ENCODE results near the gene THPO. TPM values are rescaled to one million over a fixed set of nuclear protein-coding genes. Genes with fewer than 3 reads are reported as not detected.

THPO gene
- total and polyA plus RNA-seq, 10 of the 15 experiments (the other 5 are each of a cell fraction or from before 2014, with no cell fraction given) = not detected

DNA sequence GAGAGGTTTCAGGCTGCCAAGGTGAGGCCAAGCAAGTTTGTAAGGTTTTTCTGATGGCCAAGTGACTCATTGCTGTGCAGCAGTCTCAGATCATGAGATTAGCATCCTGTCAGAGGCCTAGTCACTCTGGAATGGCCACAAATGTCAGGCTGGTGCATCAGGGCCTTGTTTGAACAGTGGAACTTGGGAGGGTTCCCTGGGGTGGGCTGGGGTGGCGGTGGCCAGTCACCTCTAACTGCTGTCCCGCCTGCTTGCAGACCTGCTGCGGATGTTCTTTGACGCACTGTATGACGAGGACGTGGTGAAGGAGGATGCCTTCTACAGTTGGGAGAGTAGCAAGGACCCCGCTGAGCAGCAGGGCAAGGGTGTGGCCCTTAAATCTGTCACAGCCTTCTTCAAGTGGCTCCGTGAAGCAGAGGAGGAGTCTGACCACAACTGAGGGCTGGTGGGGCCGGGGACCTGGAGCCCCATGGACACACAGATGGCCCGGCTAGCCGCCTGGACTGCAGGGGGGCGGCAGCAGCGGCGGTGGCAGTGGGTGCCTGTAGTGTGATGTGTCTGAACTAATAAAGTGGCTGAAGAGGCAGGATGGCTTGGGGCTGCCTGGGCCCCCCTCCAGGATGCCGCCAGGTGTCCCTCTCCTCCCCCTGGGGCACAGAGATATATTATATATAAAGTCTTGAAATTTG lies 43.4 kb downstream of the THPO start:
- Histone ChIP-seq H3K9me3 (replicated peaks; ENCODE audit: control insufficient read depth, insufficient read depth, low read length) (no peaks in the 10 kb centered on the region), H4K20me1 (ENCODE audit: control insufficient read depth, insufficient read depth) (peaks cover 2% of the 10 kb centered on the region), H3K4me3 (no peak overlapping the region), H3K27ac (ENCODE audit: control insufficient read depth, insufficient read depth) (no peak overlapping the region), H3K4me1 (ENCODE audit: control insufficient read depth, insufficient read depth, low read length) (peaks cover 8% of the 10 kb centered on the region), H3K36me3 (ENCODE audit: control insufficient read depth in 2 of 2, insufficient read depth in 2 of 2, low read length in 1 of 2) (peaks cover 27 to 34% of the 10 kb centered on the region in 2 experiments), H3K27me3 (replicated peaks in 1 of 2; ENCODE audit: control insufficient read depth in 2 of 2, insufficient read depth in 2 of 2, low read length in 1 of 2) (no peaks in the 10 kb centered on the region), H3K79me2 (ENCODE audit: control insufficient read depth, insufficient read depth, low read length) (no peaks in the 10 kb centered on the region), H2AFZ (ENCODE audit: control insufficient read depth, low read depth, low read length) (no peak overlapping the region), H3K9ac (ENCODE audit: control insufficient read depth, insufficient read depth, low read length) (no peak overlapping the region), H3K4me2 (ENCODE audit: control insufficient read depth, insufficient read depth) (no peak overlapping the region)
- in situ Hi-C loops (cut with MboI) = no loop called here
- ChIA-PET RAD21 (ENCODE audit: unreplicated experiment) (interaction anchor here (0.6 kb wide), 1 partner anchor 439 kb away, joined by 7 read pairs; no protein-coding TSS in a partner anchor), POLR2A (interaction anchor here (0.5 kb wide), 1 partner anchor 28 kb away, joined by 3 read pairs; no protein-coding TSS in a partner anchor), CTCF (no interaction called here), SMC1A (ENCODE audit: uncharacterized antibody, unreplicated experiment) (no interaction called here)
- DNase-seq (ENCODE audit: low read depth, low spot score) (no peak), FAIRE-seq (no peak), ATAC-seq (no peak)
- TF ChIP-seq POLR2A (IDR thresholded peaks at IDR 0.05; ENCODE audit: low read depth, low read length) = peak; percentile 15
- TF ChIP-seq ZNF384 (IDR thresholded peaks at IDR 0.05; ENCODE audit: borderline replicate concordance, low read depth, low read length) = no peak
- no peak for TF ChIP-seq FOXM1 (IDR thresholded peaks at IDR 0.05; ENCODE audit: low read depth, low read length)
- no peak for TF ChIP-seq LARP7 (IDR thresholded peaks at IDR 0.05)
- no peak for TF ChIP-seq JUND (IDR thresholded peaks at IDR 0.05; ENCODE audit: low read depth, low read length)
- no peak for TF ChIP-seq PAX5 (IDR thresholded peaks at IDR 0.05; ENCODE audit: borderline replicate concordance, low read depth, low read length)
- TF ChIP-seq MYC (IDR thresholded peaks at IDR 0.05; ENCODE audit: insufficient read depth, insufficient read length, insufficient replicate concordance, low read length, severe bottlenecking) = no peak
- no peak for TF ChIP-seq MXI1 (IDR thresholded peaks at IDR 0.05; ENCODE audit: low read depth, low read length)
- TF ChIP-seq POLR2AphosphoS5 (IDR thresholded peaks at IDR 0.05; ENCODE audit: low read length) = peak; percentile 32; the same call in 1 of the 2 replicates
- no peak for TF ChIP-seq ASH2L (IDR thresholded peaks at IDR 0.05; ENCODE audit: borderline replicate concordance, low read depth)
- intact Hi-C loops (cut with micrococcal nuclease; ENCODE audit: unreplicated experiment) = no loop called here
- WGBS (ENCODE audit: insufficient coverage, insufficient replicate concordance, low lambda C conversion rate, missing lambda C conversion rate) = 84% methylated on average over 15 of the region's 15 CpGs
- BruUV-seq (replicated peaks) = no TSS peak
